ENCODE data around the gene ADTRP.

The ADTRP gene, protein sequence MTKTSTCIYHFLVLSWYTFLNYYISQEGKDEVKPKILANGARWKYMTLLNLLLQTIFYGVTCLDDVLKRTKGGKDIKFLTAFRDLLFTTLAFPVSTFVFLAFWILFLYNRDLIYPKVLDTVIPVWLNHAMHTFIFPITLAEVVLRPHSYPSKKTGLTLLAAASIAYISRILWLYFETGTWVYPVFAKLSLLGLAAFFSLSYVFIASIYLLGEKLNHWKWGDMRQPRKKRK

DNA sequence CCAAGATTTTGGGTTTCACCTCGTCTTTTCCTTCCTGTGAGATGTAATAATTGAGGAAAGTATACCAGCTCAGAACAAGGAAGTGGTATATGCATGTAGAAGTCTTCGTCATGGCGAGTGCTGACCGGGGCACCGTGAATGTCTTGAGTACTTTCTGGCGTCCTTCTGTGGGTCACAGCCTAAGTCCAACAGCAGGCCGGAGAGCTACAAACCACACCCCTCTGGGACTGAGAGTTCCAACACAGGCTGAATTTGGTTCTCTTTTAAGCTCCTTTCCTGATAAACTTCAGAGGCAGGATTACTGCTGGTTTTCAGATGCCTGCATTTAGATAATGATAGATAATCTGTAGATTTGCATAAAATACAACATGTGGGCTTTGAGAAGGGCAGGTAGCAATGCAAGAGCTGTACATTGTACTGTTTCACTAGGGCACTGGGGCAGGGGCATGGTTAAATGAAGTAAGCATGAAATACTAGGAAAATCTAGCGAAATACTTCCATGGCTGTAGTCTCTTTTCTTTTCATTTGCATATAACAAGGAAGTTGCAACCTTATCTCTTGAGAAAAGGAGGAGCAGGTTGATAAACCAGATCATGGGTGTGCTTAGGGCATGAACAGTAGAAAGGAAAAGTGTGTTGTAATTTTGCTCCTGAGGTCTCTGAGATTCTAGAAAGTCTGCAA is at the start of gene ADTRP:
Gene ADTRP, minus strand, starts transcription at position 156 of the 681 bp plus-strand sequence. Its CDS starts 44 bp downstream, at position 112.
- no peak for ATAC-seq

DNA sequence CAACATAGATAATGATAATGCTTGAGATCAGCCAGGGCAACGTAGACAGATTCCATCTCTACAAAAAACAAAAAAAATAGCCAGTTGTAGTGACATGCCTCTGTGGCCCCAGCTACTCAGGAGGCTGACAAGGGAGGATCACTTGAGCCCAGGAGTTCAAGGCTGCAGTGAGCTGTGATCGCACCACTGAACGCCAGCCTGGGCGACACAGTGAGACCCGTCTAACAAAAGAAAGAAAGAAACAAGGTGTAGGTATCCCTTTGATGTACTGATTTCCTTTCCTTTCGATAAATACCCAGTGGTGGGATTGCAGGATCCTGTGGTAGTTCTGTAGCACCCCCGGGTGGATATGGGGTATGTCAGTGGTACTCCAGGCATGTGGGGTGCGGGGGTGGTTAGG is 48.2 kb upstream of the ADTRP start:
- no peak for ATAC-seq

DNA sequence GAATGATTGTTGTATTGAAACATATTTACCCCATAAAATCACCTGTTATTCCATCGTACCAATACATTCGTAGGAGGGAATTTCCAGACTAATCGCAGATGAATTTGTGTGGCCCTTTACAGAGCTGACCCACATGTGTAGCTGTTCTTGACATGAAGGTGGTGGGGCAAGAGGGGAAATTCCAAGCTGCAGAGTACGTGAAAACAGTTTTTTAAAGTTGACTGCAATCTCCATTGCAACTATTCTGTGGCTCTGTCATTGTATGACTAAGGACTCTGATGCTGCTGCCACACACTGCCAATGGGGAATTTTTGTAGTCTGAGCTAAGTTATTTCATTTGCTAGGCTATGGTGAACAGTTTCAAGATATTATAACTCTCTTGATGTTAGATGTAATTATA is 46.4 kb upstream of the ADTRP start:
- peak; percentile 91 to 93 for ATAC-seq

DNA sequence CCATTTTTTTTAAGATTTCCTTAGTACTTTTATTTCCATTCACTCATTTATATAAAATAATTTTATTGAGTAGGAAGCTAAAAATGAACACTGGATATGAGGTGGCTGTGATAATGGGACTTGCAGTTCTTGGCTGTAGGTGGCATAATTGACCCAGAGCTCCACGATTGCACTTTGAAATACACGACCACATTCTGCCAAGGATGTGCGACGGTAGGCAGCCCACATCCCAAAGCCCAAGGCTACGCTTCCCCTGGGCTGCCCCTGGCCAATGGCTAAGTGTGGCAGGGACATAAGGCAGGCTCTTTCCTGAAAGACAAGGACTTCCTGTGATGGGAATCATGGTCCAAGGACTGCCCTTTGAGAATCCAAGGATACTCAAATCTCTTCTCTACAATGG is 43.7 kb upstream of the ADTRP start:
- no peak for ATAC-seq

DNA sequence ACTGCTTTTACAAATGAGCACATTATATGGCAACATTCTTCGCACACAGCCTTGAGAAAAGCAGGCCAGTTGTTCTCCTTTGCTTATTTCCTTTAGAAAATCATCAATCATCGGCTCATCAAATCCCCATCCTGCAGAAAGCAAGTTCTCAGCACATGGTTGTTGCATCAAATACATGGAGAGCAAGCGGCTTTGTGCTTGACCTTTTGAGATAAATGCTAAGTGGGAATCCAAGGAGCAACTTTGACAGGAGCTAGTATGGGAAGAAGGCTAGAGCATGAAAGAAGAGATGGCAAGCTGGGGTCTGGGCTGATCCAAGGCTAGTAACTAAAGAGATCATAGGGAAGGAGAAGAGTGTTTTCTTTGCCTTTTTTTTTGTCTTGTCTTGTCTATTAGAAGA is 43.2 kb upstream of the ADTRP start:
- no peak for ATAC-seq

DNA sequence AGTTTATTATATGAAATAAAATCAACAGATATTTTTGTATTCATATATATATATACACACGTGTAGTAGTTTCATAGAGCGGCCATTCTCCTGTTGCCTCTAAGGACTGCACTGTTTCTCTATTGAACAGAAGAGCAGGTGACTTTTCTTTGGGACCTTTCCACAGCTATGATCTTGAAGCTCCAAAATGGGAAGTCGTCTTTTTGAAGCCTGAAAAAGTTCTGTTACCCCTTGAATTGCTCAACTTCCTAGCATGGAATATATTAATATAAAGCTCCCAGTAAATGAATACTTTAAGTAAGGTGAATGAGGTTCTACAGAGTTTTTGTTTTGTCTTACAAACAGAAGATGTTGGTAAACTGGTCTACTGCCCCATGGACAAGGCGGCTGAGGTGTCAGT is 42.2 kb upstream of the ADTRP start:
- no peak for ATAC-seq

DNA sequence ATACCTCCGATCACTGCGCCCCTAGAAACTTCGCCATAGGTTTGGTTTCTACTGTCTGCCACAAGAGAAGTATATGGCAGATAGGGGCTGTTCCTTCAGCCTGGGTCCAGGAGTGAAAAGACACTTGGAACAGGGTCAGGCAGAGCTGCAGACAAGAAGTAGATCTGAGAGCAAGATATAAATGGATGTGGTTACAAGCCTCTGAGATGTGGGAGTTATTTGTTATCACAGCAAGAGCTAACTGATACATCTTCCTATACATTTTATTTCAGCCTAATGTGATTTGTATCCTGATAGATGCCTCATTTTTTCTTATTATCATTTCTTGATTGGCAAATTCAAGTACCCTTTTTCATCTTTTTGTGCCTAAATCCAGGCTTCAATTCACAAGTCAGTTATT is 40.9 kb upstream of the ADTRP start:
- ATAC-seq = no peak

DNA sequence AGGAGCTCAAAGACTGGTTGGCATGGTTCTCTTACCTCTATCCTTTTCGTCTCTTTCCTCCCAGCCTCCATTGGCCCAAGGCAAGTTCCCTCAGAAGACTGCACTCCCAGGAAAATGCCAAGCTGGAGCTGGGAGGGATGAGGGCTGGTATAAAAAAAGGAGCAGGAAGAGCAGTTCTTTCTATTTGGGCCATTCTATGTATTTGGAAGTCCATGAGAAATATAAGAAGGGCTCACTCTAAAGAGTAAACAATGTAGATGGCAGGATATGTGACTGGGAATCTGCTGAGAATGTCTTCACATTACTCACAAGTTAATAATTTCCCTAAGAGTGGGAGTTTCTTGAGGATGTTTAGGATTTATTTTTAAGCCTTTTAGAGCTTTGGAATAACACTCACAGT is 36.6 kb upstream of the ADTRP start:
- no peak for ATAC-seq

DNA sequence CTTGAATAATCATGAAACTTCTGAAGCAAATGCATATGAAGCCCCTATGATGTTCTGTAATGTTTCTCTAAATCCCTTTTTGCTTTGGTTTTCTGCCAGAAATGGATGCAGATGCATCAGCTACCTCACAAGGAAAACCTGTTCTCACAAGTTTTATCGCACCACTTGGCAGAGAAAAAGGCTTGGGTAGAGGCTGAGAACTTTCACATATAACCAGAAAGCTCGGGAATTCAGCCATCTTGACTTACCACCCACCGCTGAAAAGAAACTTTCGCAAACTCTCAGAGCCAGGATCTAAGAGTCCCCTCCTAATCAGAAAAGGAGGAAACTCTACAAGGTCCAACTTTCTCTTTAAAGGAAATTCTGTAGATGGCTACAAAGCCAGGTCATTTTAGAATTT is 36.2 kb upstream of the ADTRP start:
- no peak for ATAC-seq

DNA sequence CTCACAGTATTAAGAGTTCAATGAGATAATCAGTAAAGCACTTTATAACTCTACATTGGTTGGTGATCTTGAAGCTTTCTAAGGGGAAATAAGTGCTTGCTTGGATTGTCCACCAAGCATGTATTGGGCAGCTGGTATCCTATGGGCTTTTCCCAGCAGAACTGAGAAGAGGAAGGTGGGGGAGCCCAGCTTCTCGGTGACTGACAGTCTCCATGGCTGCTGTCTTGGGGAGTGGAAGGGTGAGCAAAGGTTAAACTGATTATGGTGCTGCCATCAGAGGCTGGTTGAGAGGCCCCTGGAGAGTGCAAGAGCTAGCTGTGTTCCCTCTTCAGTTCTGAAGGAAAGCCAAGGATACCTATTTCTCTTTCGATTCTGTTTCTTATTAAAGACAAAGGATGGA is 35.5 kb upstream of the ADTRP start:
- ATAC-seq = no peak

DNA sequence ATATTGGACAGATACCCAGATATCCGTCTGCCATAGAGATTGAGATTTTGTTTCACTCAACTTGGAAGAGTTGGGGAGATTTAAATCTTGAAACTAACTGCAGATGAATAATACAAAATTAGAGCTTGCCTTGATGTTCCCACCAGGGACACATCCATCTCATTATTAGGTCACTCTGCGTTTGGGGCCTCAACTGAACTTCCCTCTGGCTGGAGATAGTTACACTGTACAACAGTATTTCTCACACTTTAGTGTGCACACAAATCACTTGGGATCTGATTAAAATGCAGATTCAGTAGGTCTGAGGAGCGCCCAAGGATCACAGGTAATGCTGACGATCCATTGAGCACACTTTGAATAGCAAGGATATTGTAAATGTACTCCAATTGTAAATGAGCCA is 35.0 kb upstream of the ADTRP start:
- ATAC-seq = no peak

DNA sequence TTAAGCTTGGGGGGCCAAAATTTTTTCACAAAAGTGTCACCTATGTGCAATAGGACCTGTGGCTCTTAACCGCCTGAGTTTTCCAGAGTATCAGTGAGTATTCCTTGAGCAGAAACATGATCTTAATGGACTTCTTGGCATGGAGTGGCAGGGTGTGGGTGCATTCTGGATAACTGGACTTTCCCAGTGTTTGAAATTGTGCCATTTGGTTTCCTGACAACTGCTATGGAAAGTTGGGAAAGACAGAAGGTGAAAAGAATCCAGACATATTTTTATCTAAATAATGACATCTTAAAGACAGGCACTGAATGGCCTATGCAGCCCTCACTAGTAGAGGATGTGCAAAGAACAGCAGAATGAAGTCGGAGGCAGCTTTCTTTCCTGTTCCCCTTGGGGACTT is 34.3 kb upstream of the ADTRP start:
- ATAC-seq = no peak

DNA sequence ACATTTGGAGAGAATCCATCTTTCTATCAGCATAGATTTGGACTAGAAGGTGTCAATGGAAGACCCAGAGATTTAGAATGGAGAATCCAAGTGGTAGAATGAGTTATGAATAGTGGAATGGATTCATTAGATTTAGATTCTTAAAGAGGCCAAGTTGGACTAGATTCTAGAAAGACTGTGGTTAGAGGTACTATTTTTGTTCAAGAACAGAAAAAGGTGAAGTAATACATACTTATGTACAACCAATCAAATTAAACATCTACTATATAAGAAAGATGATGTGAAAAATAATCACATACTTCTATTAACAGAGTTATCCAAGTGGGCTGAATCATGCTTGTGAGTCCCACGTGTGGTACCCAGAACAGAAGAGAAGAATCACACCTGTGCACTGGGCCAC is 33.8 kb upstream of the ADTRP start:
- no peak for ATAC-seq

DNA sequence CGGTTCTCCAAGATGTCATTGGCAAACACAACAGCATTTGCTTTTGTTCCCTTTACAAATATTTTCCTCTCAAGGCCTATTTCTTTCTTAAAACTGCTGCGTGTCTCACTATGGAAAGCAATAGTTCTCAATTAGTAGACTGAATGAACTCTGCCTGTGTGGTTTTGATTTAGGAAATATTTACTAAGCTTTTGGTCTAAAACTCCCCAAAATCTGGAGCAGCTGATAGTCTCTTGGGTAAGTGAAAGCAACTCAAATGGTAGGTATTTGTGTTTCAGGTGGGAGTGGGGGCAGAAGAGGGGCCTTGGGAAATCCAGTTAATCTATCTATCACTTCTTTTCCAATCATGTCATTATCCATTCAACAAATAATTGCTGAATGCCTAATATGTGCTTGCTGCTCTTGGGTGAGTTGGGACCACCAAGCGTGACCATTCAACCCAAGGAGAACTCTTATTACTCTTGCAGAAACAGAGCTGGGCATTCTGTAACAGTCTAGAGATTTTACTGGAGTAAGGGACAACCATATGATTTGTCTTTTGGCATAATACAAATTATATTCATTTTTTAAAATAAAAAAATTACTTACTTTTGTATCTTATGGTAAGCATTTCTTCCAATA is 33.2 kb upstream of the ADTRP start:
- no peak for ATAC-seq

DNA sequence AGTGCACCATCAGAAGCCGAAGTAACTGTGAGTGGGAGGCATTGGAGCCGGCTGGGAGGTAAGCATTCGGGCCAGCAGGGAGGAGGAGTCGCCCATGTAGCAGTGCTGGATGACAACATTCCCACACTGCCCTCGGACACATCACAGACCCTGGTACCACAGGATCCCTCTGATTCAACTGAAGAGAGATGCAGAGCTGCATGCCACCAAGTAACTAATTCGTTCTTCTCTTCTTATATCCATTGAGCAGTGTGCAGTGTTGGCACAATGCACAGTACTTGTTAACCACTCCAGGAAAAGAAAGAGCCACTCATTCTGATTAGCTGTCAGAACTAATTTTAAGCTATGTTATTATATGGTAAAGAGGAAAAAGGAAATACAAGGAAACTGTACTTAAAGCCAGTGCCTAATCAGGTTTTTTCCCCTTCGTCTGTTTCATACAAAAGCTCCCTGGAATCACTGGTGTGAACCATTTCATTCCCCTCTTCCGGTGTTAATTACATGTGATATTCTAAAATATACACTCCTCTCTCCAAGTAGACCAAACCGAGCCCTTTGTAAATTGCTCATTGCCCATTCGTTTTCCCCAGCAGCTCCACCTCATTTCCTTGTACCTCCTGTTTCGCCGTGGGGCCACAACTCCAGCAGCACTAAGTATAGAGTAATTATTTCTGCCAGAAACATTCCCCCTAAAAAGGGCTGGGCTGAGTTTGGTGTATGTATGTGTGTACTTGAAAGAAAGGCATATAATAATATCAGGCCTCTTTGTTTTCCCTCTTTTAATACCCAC is 32.4 kb upstream of the ADTRP start:
- ATAC-seq = no peak

DNA sequence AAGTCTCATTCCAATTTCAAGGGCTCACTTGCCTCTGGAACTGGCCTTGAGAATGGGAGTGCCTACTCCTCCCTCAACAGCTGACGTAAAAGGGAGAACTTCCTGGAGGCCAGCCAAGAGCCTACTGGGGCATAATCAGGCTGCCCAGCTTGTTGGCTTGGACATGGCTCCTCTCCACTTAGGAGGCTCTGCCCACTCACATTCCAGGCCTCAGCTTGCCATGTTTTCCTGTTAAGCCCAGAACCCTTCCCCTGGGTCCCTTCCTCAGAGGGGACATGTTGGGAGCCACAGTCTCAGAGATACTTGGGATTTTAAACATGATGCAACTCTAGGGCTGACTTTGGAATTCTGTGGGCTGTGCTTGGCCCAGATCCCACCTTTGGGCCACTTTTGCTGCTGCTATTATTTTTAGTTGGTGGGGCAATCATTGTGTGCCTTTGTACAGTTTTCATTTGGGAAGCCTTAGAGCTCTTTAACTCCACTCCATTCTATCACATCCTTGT is 31.5 kb upstream of the ADTRP start:
- ATAC-seq = no peak

DNA sequence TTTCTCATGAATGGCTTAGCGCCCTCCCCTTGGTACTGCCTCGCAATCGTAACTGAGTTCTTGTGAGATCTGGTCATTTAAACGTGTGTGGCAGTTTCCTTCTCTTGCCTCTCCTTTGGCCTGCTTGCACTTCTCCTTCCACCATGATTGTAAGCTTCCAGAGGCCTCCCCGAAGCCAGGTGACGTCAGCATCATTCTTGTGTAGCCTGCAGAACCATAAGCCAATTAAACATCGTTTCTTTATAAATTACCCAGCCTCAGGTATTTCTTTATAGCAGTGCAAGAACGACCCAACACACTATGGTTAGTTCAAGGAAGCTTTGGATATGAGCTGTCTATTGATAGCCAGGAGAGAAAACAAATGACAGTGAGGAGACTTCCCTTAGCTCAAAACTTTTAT is 29.5 kb upstream of the ADTRP start:
- no peak for ATAC-seq

DNA sequence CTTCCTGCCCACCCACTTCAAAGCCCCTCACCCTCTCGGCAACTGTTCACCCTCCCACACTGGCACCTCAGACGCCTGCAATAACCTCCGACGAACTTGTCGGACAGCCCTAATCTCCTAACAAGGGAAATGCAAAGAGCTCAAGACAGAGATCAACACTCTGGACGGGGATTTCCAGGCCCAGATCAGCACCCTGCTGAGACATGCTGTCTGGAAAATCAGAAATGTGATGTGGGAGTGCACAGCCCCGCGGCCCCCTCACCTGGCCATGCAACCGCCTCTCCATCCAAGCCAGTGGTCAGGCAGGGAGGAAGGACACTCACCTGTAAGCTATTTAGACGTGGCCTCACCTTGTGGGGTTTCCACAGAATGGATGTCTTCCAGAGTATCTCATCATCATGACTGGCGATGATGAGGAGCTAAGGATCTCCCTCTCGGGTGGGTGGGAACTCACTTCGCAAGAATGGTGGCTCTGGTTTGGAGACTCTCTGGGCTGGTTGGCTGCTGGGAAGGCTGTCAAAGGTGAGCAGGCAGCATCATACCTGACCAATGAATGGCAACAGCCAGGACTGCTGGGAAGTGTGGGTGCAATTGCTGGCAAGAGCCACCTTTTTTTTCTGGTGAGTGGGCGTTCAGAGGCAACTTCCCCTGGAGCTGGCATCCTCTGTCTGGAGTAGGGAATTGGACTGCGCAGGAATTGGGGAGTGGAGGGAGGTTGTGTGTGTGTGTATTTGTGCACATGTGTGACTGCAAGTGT is 28.1 kb upstream of the ADTRP start:
- ATAC-seq = peak; percentile 58 to 69

DNA sequence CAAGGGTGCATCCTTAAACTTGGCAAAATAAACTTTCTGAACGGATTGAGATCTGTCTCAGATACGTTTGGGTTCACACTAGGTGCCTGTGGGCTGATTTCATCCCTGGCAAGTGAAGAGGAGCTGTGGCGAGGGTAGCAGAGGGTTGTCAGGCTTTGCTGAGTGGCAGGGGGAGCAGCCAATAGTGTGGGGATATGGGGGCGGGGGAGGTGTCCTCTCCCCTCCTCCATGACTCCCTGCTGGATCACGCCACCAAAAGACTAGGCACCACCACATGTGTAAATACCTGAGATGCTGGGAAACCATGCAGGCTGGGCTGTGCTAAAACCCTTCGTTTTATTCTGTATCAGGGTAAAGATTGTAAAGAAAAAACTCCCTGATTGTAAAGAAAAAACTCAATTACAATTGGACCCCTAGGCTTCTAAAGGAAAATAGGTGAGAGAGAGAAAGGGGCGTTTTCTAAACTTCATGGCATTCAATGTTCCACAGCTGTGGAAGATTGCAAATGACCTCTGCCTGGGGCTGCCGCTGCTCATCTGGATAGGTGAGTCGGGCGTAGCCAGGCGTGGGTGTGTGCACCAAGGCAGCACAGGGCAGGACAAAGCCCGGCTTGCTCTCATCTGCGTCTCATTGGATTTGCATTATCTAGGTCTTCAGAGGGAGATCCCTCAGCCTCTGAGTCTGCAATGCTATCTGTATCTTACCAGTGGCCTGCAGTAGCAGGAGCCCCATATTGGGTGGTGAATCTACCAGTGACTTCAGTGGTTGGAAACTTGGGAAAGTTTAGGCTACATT is 26.9 kb upstream of the ADTRP start:
- no peak for ATAC-seq

DNA sequence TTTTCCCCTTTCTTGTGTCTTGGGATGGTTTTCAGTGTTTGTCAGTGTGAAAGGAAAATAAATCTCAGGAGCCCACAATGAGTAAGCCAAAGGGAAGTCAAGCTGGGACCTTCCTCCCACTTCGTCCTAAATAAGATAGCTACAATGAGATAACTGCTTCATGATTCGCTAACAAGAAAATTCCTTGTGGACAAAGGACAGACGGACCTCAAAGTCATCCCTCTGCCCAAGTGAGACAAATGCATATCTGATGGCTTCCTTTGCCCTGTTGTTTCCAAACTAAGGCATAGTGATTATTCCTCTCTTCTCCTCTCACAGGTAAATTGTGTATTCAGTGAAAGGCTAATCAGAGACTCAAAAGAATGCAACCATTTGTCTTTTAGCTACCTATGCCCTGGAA is 26.1 kb upstream of the ADTRP start:
- no peak for ATAC-seq

DNA sequence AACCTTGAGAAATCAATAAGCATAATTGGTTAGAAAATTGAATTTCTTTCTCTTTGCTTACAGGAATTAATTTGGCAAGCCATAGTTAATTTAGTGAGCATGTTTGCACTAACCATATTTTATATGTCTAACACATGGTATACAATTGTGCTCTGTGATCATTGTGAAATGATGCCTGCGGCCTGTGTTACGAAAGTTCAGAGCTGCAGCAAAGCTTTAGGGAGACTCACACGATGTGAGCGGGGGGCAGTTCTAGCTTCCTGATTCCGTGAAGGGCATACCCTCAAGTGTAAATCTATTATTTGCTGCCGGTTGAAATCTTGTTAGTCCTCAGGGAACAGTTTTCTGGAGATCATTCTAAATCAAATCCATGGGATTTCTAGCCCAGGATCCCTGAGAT is 25.5 kb upstream of the ADTRP start:
- no peak for ATAC-seq

DNA sequence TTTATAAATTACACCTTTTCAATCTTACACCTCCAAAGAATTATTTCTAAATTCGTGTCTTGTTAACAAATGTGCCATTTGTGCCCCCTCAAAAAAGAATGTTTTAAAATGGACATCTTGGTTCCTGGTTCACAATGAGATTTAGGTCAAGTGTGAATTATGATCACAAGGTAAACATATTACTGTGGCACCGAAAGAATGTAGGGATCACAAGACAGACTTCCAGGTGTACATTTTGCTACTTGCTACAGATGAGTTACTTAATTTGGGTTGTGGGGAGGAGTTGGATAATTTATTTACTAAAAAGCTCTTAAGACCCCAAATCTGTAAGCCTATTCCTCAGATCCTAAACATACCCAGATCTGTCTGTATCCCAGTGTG is 25.0 kb upstream of the ADTRP start:
- no peak for ATAC-seq

Measured in activated CD4-positive, CD25-positive, alpha-beta regulatory T cell treated with anti-CD3 and anti-CD28 coated beads, Interleukin-2, amount 50 U/mL, for 24 hours (primary cell).